Endothelial cell of umbilical vein (primary cell): ENCODE measurements around the gene SVOP. TPM values are rescaled to one million over a fixed set of nuclear protein-coding genes. Genes with fewer than 3 reads are reported as not detected.

ENCODE experiments used
- BruUV-seq: library from RNA; stranded (reverse); fragments of 400-500 nt; replicated peaks from 2 replicates; lab custom pipeline; 2021; lab: Mats Ljungman, UMichigan
- CTCF ChIA-PET: fragments of 300-600, 350-600 bp; sonication (Branson Sonifier 250); formaldehyde crosslinking; loops from one replicate; lab custom pipeline; 2021; ENCODE audit warnings: antibody characterized with exemption, inconsistent platforms; lab: Charles Lee
- POLR2A ChIA-PET: fragments of 300-600, 350-600 bp; sonication (Branson Sonifier 250); formaldehyde crosslinking; loops from one replicate; lab custom pipeline; 2021; ENCODE audit warnings: antibody characterized with exemption, inconsistent platforms; lab: Charles Lee
- DNase-seq: peaks from one replicate; pipeline ENCODE4 v3.0.0-alpha.2; 2011; ENCODE audit warnings: low read depth, low spot score
- FAIRE-seq: peaks from 2 replicates; lab custom pipeline; 2011; peaks lifted over from hg19 to GRCh38; lab: Jason Lieb, UNC
- H2AFZ ChIP-seq: 2 replicates; pipeline ENCODE4 v1.6.0; 2012; ENCODE audit warnings: low read depth, low read length, control low read depth, inconsistent platforms
- H3K27ac ChIP-seq: 2 replicates; pipeline ENCODE4 v1.5.1; 2011; ENCODE audit warnings: low read depth, mild to moderate bottlenecking, control low read depth, low read length, moderate library complexity; ENCODE audit not compliant: insufficient read depth
- H3K27me3 ChIP-seq, 2 experiments: 2 replicates each; pipeline versions ENCODE4 v1.6.0 to v1.6.1; 2011; ENCODE audit warnings: low read length in 2 of 2, mixed read lengths in 1 of 2; ENCODE audit not compliant: control insufficient read depth in 2 of 2, insufficient read depth in 2 of 2
- H3K36me3 ChIP-seq, 2 experiments: 2 replicates in 1 of 2; 3 replicates in 1 of 2; pipeline ENCODE4 v1.5.1; 2011; ENCODE audit warnings: low read length in 2 of 2, mild to moderate bottlenecking in 1 of 2, moderate library complexity in 1 of 2; ENCODE audit not compliant: control insufficient read depth in 2 of 2, insufficient read depth in 2 of 2; ENCODE audit errors: extremely low read depth in 1 of 2
- H3K4me1 ChIP-seq: 3 replicates; pipeline ENCODE4 v1.5.1; 2011; ENCODE audit warnings: mild to moderate bottlenecking, low read length; ENCODE audit not compliant: control insufficient read depth, insufficient read depth; ENCODE audit errors: extremely low read depth
- H3K4me2 ChIP-seq: 2 replicates; pipeline ENCODE4 v1.6.1; 2011; ENCODE audit warnings: low read length, control low read depth, mixed read lengths; ENCODE audit not compliant: insufficient read depth
- H3K4me3 ChIP-seq, 3 experiments: fragments of 200-600 bp in 1 of 3; sonication (generic), shearing (Covaris generic) in 1 of 3; replicated peaks in 1 of 3; 2 replicates each; pipeline ENCODE4 v1.5.1; 2011 to 2016; ENCODE audit warnings: control low read depth in 3 of 3, low read length in 3 of 3, mild to moderate bottlenecking in 2 of 3, inconsistent platforms in 1 of 3, low read depth in 1 of 3, moderate library complexity in 1 of 3; ENCODE audit not compliant: insufficient read depth in 1 of 3
- H3K79me2 ChIP-seq: 2 replicates; pipeline ENCODE4 v1.6.0; 2012; ENCODE audit warnings: low read length, inconsistent platforms; ENCODE audit not compliant: control insufficient read depth, insufficient read depth
- H3K9ac ChIP-seq: replicated peaks from 2 replicates; pipeline ENCODE3; 2011; ENCODE audit warnings: low read length, control low read depth; ENCODE audit not compliant: insufficient read depth; ENCODE audit errors: extremely low read depth
- H3K9me1 ChIP-seq: replicated peaks from 3 replicates; pipeline ENCODE4 v1.6.0; 2011; ENCODE audit warnings: mild to moderate bottlenecking, low read length; ENCODE audit not compliant: control insufficient read depth, insufficient read depth; ENCODE audit errors: extremely low read depth
- H3K9me3 ChIP-seq: replicated peaks from 2 replicates; pipeline ENCODE4 v1.5.1; 2012; ENCODE audit warnings: low read length, inconsistent platforms; ENCODE audit not compliant: control insufficient read depth, insufficient read depth
- H4K20me1 ChIP-seq: replicated peaks from 2 replicates; pipeline ENCODE3; 2011; ENCODE audit warnings: mild to moderate bottlenecking, low read length; ENCODE audit not compliant: control insufficient read depth, insufficient read depth; ENCODE audit errors: extremely low read depth
- EZH2 ChIP-seq: IDR thresholded peaks from 2 replicates; pipeline ENCODE4 v1.6.1; 2012; ENCODE audit warnings: borderline replicate concordance, low read depth, mild to moderate bottlenecking, moderate library complexity, low read length, inconsistent platforms; ENCODE audit not compliant: severe bottlenecking
- FOS ChIP-seq: IDR thresholded peaks from 2 replicates; pipeline ENCODE4 v1.6.1; 2011; ENCODE audit warnings: mild to moderate bottlenecking, low read length, moderate library complexity, borderline replicate concordance; ENCODE audit not compliant: insufficient read depth
- GATA2 ChIP-seq: IDR thresholded peaks from 2 replicates; pipeline ENCODE4 v1.7.0; 2011; ENCODE audit warnings: low read depth, mild to moderate bottlenecking, moderate library complexity, mixed read lengths, low read length; ENCODE audit not compliant: insufficient read length, insufficient read depth
- JUN ChIP-seq: IDR thresholded peaks from 2 replicates; pipeline ENCODE4 v1.6.1; 2011; ENCODE audit warnings: borderline replicate concordance, low read depth; ENCODE audit not compliant: insufficient read length, insufficient read depth
- MYC ChIP-seq: IDR thresholded peaks from one replicate; pipeline ENCODE4 v1.6.1; 2011; ENCODE audit warnings: mild to moderate bottlenecking, low read depth, low read length
- POLR2A ChIP-seq: IDR thresholded peaks from 2 replicates; pipeline ENCODE4 v1.6.1; 2012; ENCODE audit warnings: low read depth, mild to moderate bottlenecking, control low read depth, low read length
- POLR2AphosphoS5 ChIP-seq: IDR thresholded peaks from 2 replicates; pipeline ENCODE4 v1.6.1; 2012; ENCODE audit warnings: low read depth, mild to moderate bottlenecking, control low read depth, low read length, moderate library complexity; ENCODE audit not compliant: insufficient read depth
- dilution Hi-C: fragments of 300-500 bp; cut with MboI; formaldehyde crosslinking; loops from one replicate; pipeline ENCODE4 v1.15.0; 2019; ENCODE audit warnings: low sequenced_read_pairs; ENCODE audit not compliant: extremely low pct_ligation_motif_present
- intact Hi-C: fragments of 100-400 bp; cut with micrococcal nuclease; formaldehyde crosslinking; loops from one replicate; pipeline ENCODE4 v1.10.0; 2022
- polyA plus RNA-seq, 4 experiments: library from polyadenylated mRNA; depleted of rRNA in 3 of 4; stranded (reverse) in 3 of 4; unstranded in 1 of 4; fragments of >200 nt; gene quantifications; 2 replicates each; pipeline versions ENCODE4 v1.2.1 to v1.2.3, GENCODE V29; 2011 to 2012; ENCODE audit warnings: missing spikeins in 1 of 4
- small RNA-seq: library from RNA; depleted of rRNA; stranded (forward); fragments of <200 nt; gene quantifications from one replicate; pipeline ENCODE3, GENCODE V24; 2012; ENCODE audit warnings: low replicate concordance, low read depth; ENCODE audit not compliant: insufficient read depth, insufficient read length
- total RNA-seq: library from RNA; stranded (reverse); gene quantifications from 2 replicates; pipeline ENCODE4 v1.2.3, GENCODE V29; 2021
- TF ChIP-seq, protein P1 (sequence below): IDR thresholded peaks from 2 replicates; pipeline ENCODE4 v1.6.1; 2011; ENCODE audit not compliant: insufficient read depth, insufficient read length
- TF ChIP-seq, protein P2 (sequence below), 2 donors: IDR thresholded peaks; 1 replicate in 1 of 2; 2 replicates in 1 of 2; pipeline ENCODE4 v1.5.1; 2011; ENCODE audit warnings: low read length in 2 of 2, mild to moderate bottlenecking in 2 of 2, moderate library complexity in 2 of 2, control low read depth in 1 of 2, inconsistent platforms in 1 of 2, low read depth in 1 of 2; ENCODE audit not compliant: insufficient read depth in 1 of 2; ENCODE audit errors: extremely low read depth in 1 of 2

The SVOP gene
- total and polyA plus RNA-seq, 2 donors (not counting 3 experiments of a cell fraction or from before 2014, with no cell fraction given) = not detected

DNA sequence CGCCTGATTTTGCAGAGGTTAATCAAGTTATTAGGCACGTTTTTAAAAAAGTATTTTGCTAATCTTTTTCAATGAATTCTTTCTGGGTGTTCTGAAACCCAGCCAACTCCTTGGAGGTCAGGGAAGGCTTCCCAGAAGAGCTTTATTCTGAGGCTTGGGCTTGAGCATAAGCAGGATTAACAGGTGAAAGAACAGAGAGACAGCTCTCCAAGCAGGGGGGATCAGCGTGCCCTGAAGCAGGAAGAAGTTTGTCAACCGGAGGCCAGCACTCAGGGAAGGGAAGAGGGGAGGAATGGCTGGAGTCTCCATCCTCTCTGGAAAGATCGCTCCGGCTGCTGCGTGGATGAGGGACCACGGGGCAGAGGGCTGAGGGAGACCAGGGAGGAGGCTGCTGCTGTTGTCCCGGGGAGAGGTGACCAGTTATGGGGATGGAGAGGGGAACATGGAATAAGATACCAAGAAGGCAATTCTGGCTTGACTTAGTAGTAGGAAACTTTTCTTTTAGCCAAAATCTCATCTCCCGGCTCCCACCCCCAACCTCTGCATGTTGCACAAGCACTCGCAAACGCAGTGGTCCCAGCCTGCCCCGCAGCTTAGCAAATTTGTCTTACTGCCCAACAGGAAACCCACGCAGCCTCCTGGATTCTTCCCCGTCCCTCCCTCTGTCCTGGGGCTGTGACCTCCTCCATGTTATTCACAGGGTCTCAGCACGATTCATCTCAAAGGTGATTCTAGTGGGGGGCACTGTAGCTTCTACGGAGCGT lies 162.4 kb downstream of the SVOP start:
- Histone ChIP-seq H3K4me2 (peak overlapping the region; percentile 1), H2AFZ (peak overlapping the region; percentile 9), H3K4me3 (no peak overlapping the region), H4K20me1 (no peaks in the 10 kb centered on the region), H3K79me2 (peaks cover 19% of the 10 kb centered on the region), H3K27ac (no peak overlapping the region), H3K9me3 (no peaks in the 10 kb centered on the region), H3K9me1 (no peaks in the 10 kb centered on the region), H3K27me3 (no peaks in the 10 kb centered on the region), H3K4me1 (peaks cover 36% of the 10 kb centered on the region), H3K9ac (no peak overlapping the region), H3K36me3 (no peaks in the 10 kb centered on the region)
- dilution Hi-C loops = no loop called here
- intact Hi-C loops = no loop called here
- TF ChIP-seq POLR2A (no peak), FOS (no peak), POLR2AphosphoS5 (no peak), EZH2 (no peak), MYC (no peak), GATA2 (no peak), JUN (no peak)
- TF ChIP-seq, protein P1, sequence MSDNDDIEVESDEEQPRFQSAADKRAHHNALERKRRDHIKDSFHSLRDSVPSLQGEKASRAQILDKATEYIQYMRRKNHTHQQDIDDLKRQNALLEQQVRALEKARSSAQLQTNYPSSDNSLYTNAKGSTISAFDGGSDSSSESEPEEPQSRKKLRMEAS = no peak
- TF ChIP-seq, protein P2, sequence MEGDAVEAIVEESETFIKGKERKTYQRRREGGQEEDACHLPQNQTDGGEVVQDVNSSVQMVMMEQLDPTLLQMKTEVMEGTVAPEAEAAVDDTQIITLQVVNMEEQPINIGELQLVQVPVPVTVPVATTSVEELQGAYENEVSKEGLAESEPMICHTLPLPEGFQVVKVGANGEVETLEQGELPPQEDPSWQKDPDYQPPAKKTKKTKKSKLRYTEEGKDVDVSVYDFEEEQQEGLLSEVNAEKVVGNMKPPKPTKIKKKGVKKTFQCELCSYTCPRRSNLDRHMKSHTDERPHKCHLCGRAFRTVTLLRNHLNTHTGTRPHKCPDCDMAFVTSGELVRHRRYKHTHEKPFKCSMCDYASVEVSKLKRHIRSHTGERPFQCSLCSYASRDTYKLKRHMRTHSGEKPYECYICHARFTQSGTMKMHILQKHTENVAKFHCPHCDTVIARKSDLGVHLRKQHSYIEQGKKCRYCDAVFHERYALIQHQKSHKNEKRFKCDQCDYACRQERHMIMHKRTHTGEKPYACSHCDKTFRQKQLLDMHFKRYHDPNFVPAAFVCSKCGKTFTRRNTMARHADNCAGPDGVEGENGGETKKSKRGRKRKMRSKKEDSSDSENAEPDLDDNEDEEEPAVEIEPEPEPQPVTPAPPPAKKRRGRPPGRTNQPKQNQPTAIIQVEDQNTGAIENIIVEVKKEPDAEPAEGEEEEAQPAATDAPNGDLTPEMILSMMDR (IDR thresholded peaks at IDR 0.05; ENCODE audit: extremely low read depth in 1 of 2, insufficient read depth in 1 of 2, low read depth in 1 of 2, low read length in 2 of 2) = no peak
- FAIRE-seq (peak; percentile 56), DNase-seq (peak; percentile 16)
- no TSS peak for BruUV-seq
- ChIA-PET CTCF (interaction anchor here (1.0 to 2.6 kb wide), 5 partner anchors 34 to 241 kb away, joined by 3 to 14 read pairs (median 4); no protein-coding TSS in a partner anchor), POLR2A (interaction anchor here (0.8 kb wide), 1 partner anchor 1988 kb away, joined by 3 read pairs; no protein-coding TSS in a partner anchor)

Small RNAs within 50 kb of the gene (small RNA-seq; reads per million reads assigned to genes)
- not detected for gene AC190387.1
- gene RNA5SP372 = not detected
- not detected for gene RNU6-361P

Other genes starting within 250 kb of the SVOP start
- gene SSH1, start 163.5 kb downstream of the SVOP start, total RNA-seq = 57.5 and 71.4 TPM in 2 replicates
- gene SSH1, start 163.5 kb downstream of the SVOP start, polyA plus RNA-seq = 20.2 and 20.6 TPM in 2 replicates
- not detected in 2 replicates for gene DAO, start 141.0 kb downstream of the SVOP start, total RNA-seq
- not detected in 2 replicates for gene DAO, start 141.0 kb downstream of the SVOP start, polyA plus RNA-seq
- 12.9 and 14.2 TPM in 2 replicates for gene USP30, start 31.5 kb upstream of the SVOP start, total RNA-seq
- 24.3 and 34.7 TPM in 2 replicates for gene USP30, start 31.5 kb upstream of the SVOP start, polyA plus RNA-seq
- 5.4 TPM in 2 replicates for gene ALKBH2, start 72.4 kb upstream of the SVOP start, total RNA-seq
- gene ALKBH2, start 72.4 kb upstream of the SVOP start, polyA plus RNA-seq = 5.9 and 7.3 TPM in 2 replicates
- gene UNG, start 76.5 kb upstream of the SVOP start, total RNA-seq = 45.4 and 46.7 TPM in 2 replicates
- 17.1 and 21.5 TPM in 2 replicates for gene UNG, start 76.5 kb upstream of the SVOP start, polyA plus RNA-seq
- gene ACACB, start 95.5 kb upstream of the SVOP start, total RNA-seq = 3.9 and 5.7 TPM in 2 replicates
- gene ACACB, start 95.5 kb upstream of the SVOP start, polyA plus RNA-seq = 0.72 and 1.3 TPM in 2 replicates